SK-N-SH (cell line): ENCODE results near the gene SARS2. TPM values are rescaled to one million over a fixed set of nuclear protein-coding genes. Genes with fewer than 3 reads are reported as not detected.

Experiments used
- CTCF ChIA-PET: fragments of 300-600, 350-600 bp; formaldehyde crosslinking; extraction: SDS; loops from one replicate; lab custom pipeline; 2021; lab: Yijun Ruan, JAX
- POLR2A ChIA-PET: fragments of 350-600 bp; sonication (Branson Sonifier 250); formaldehyde crosslinking; extraction: SDS; loops from one replicate; lab custom pipeline; 2020; ENCODE audit warnings: antibody characterized with exemption, inconsistent platforms; lab: Yijun Ruan, JAX
- DNase-seq: peaks from one replicate; pipeline ENCODE4 v3.0.0; 2012
- H2AFZ ChIP-seq: fragments of 200-600 bp; sonication (generic); 2 replicates; pipeline ENCODE4 v1.8.1; 2016; ENCODE audit warnings: antibody characterized with exemption, mild to moderate bottlenecking, low read depth
- H3F3A ChIP-seq: fragments of 200-600 bp; sonication (generic); replicated peaks from 2 replicates; pipeline ENCODE3; 2016; ENCODE audit warnings: antibody characterized with exemption, mild to moderate bottlenecking; ENCODE audit not compliant: insufficient read depth
- H3K27ac ChIP-seq, 2 experiments: fragments of 200-500 bp in 1 of 2; fragments of 200-600 bp in 1 of 2; sonication (Bioruptor generic) in 1 of 2; sonication (generic), shearing (Covaris generic) in 1 of 2; 2 replicates each; pipeline versions ENCODE4 v1.5.1 to v1.6.1; 2014 to 2016; ENCODE audit warnings: low read depth in 2 of 2, inconsistent platforms in 1 of 2, low read length in 1 of 2, mild to moderate bottlenecking in 1 of 2, mixed read lengths in 1 of 2
- H3K27me3 ChIP-seq: fragments of 200-600 bp; sonication (generic), shearing (Covaris generic); 2 replicates; pipeline ENCODE4 v1.6.1; 2016; ENCODE audit warnings: mixed run types; ENCODE audit not compliant: insufficient read depth
- H3K36me3 ChIP-seq, 2 experiments: fragments of 200-500 bp in 1 of 2; fragments of 200-600 bp in 1 of 2; sonication (Bioruptor generic) in 1 of 2; sonication (generic) in 1 of 2; replicated peaks in 1 of 2; 2 replicates each; pipeline versions ENCODE3 to v1.5.1; 2014 to 2016; ENCODE audit warnings: low read length in 1 of 2, mild to moderate bottlenecking in 1 of 2; ENCODE audit not compliant: insufficient read depth in 2 of 2, control insufficient read depth in 1 of 2
- H3K4me1 ChIP-seq, 2 experiments: fragments of 200-500 bp in 1 of 2; fragments of 200-600 bp in 1 of 2; sonication (Bioruptor generic) in 1 of 2; sonication (generic), shearing (Covaris generic) in 1 of 2; 2 replicates each; pipeline versions ENCODE4 v1.5.1 to v1.6.1; 2014 to 2016; ENCODE audit warnings: low read depth in 1 of 2, low read length in 1 of 2, mixed run types in 1 of 2; ENCODE audit not compliant: insufficient read depth in 2 of 2, control insufficient read depth in 1 of 2
- H3K4me2 ChIP-seq: fragments of 200-600 bp; sonication (generic), shearing (Covaris generic); 2 replicates; pipeline ENCODE4 v1.6.1; 2017; ENCODE audit warnings: mixed run types
- H3K4me3 ChIP-seq, 2 experiments: fragments of 200-500 bp in 1 of 2; fragments of 200-600 bp in 1 of 2; sonication (Bioruptor generic) in 1 of 2; sonication (generic), shearing (Covaris generic) in 1 of 2; 2 replicates each; pipeline versions ENCODE4 v1.5.1 to v1.8.1; 2014 to 2016; ENCODE audit warnings: low read depth in 2 of 2, inconsistent platforms in 1 of 2, low read length in 1 of 2, mild to moderate bottlenecking in 1 of 2, mixed read lengths in 1 of 2, moderate library complexity in 1 of 2
- H3K79me2 ChIP-seq: fragments of 200-600 bp; sonication (generic); 2 replicates; pipeline ENCODE4 v1.8.1; 2017; ENCODE audit warnings: mild to moderate bottlenecking; ENCODE audit not compliant: insufficient read depth
- H3K9ac ChIP-seq: fragments of 200-600 bp; sonication (generic); 2 replicates; pipeline ENCODE4 v1.6.1; 2017; ENCODE audit warnings: mixed run types
- H3K9me2 ChIP-seq: fragments of 200-600 bp; sonication (generic); 2 replicates; pipeline ENCODE4 v1.6.1; 2017; ENCODE audit warnings: mixed run types
- H3K9me3 ChIP-seq: fragments of 200-600 bp; sonication (generic); 2 replicates; pipeline ENCODE4 v1.6.1; 2017; ENCODE audit warnings: mixed run types, mild to moderate bottlenecking, moderate library complexity
- H4K20me1 ChIP-seq: fragments of 200-600 bp; sonication (generic); 2 replicates; pipeline ENCODE4 v1.6.1; 2017; ENCODE audit warnings: mild to moderate bottlenecking, mixed run types; ENCODE audit not compliant: insufficient read depth
- ELF1 ChIP-seq: IDR thresholded peaks from 2 replicates; pipeline ENCODE4 v1.4.0; 2012
- GABPA ChIP-seq: IDR thresholded peaks from 2 replicates; pipeline ENCODE4 v1.4.0; 2012; ENCODE audit warnings: low read depth, mild to moderate bottlenecking
- JUND ChIP-seq: IDR thresholded peaks from 2 replicates; pipeline ENCODE4 v1.4.0; 2012
- MXI1 ChIP-seq: IDR thresholded peaks from 2 replicates; pipeline ENCODE4 v1.6.1; 2012; ENCODE audit warnings: mild to moderate bottlenecking, low read depth, low read length, improper control_type of control experiment
- NFIC ChIP-seq: IDR thresholded peaks from 2 replicates; pipeline ENCODE4 v1.4.0; 2012; ENCODE audit warnings: borderline replicate concordance
- NRF1 ChIP-seq: IDR thresholded peaks from 2 replicates; pipeline ENCODE4 v1.6.1; 2012; ENCODE audit warnings: low read depth, mild to moderate bottlenecking, low read length
- POLR2AphosphoS5 ChIP-seq: IDR thresholded peaks from 2 replicates; pipeline ENCODE4 v1.6.1; 2012; ENCODE audit warnings: low read depth, low read length
- RAD21 ChIP-seq: IDR thresholded peaks from 2 replicates; pipeline ENCODE4 v1.6.1; 2012; ENCODE audit warnings: mild to moderate bottlenecking, low read length
- RCOR1 ChIP-seq: fragments of 150-350 bp; IDR thresholded peaks from 2 replicates; pipeline ENCODE4 v1.6.1; 2017; ENCODE audit warnings: antibody characterized with exemption, low read length
- RFX5 ChIP-seq: IDR thresholded peaks from 2 replicates; pipeline ENCODE4 v1.6.1; 2012; ENCODE audit warnings: mild to moderate bottlenecking, improper control_type of control experiment, low read length
- SMC3 ChIP-seq: IDR thresholded peaks from 2 replicates; pipeline ENCODE4 v1.6.1; 2012; ENCODE audit warnings: low read depth, low read length, improper control_type of control experiment
- TCF12 ChIP-seq: IDR thresholded peaks from 2 replicates; pipeline ENCODE4 v1.4.0; 2012
- YY1 ChIP-seq: IDR thresholded peaks from 2 replicates; pipeline ENCODE4 v1.4.0; 2012; ENCODE audit warnings: low read depth, mild to moderate bottlenecking
- WGBS: methylation state at CpG from one replicate; pipeline ENCODE4 v1.1.6; 2017; ENCODE audit warnings: low lambda C conversion rate; 5-methylcytosine and 5-hydroxymethylcytosine counted together
- polyA plus RNA-seq, 3 experiments: library from polyadenylated mRNA; depleted of rRNA; stranded (reverse); fragments of >200 nt; gene quantifications; 2 replicates each; pipeline ENCODE4 v1.2.3, GENCODE V29; 2012
- TF ChIP-seq, protein P1 (sequence below): IDR thresholded peaks from 2 replicates; pipeline ENCODE4 v1.4.0; 2012; ENCODE audit warnings: low read depth
- TF ChIP-seq, protein P2 (sequence below): fragments of 150-350 bp; IDR thresholded peaks from 2 replicates; pipeline ENCODE4 v1.6.1; 2016; ENCODE audit warnings: mild to moderate bottlenecking, low read depth, low read length
- TF ChIP-seq, protein P3 (sequence below): fragments of 150-350 bp; IDR thresholded peaks from 2 replicates; pipeline ENCODE4 v1.6.1; 2017; ENCODE audit warnings: antibody characterized with exemption, low read length, low read depth, borderline replicate concordance
- TF ChIP-seq, protein P4 (sequence below): IDR thresholded peaks from 2 replicates; pipeline ENCODE4 v1.6.1; 2012; ENCODE audit warnings: mild to moderate bottlenecking, low read depth, low read length, moderate library complexity
- TF ChIP-seq, protein P5 (sequence below): IDR thresholded peaks from 2 replicates; pipeline ENCODE4; 2012

The SARS2 gene
- polyA plus RNA-seq, 1 of the 3 experiments (the other 2 are of a cell fraction), result 36.5 TPM

DNA sequence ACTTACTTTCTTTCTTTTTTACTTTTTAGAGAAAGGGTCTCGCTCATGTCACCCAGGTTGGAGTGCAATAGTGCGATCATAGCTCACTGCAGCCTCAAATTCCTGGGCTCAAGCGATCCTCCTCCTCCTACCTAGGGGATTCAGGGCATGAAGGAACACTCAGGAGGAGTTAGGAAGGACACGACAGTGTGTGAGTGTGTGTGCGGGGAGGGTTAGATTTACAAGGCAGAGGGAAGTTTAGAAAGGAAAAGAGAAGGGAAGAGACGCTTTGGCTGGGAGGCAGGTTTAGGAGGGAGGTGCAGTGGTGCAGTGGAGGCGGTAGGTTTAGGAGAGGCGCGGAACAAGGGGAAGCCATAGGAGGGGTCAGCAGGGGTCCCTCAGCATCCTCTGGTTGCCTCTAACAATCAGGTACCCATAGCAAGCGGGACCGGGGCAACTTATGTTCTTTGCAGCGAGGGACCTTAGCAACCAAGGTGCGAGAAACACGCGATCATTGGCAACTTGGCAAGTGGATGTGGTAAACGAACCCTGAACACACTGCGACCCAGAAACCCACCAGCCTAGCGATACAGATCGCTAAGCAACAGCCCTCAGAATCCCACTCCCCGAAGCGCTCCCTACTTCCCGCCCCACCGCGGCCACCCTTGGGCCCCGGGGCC, 31.6 kb downstream of the SARS2 start (continued):
- TF ChIP-seq NRF1, result no peak
- TF ChIP-seq, protein P1, sequence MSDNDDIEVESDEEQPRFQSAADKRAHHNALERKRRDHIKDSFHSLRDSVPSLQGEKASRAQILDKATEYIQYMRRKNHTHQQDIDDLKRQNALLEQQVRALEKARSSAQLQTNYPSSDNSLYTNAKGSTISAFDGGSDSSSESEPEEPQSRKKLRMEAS, result no peak

DNA sequence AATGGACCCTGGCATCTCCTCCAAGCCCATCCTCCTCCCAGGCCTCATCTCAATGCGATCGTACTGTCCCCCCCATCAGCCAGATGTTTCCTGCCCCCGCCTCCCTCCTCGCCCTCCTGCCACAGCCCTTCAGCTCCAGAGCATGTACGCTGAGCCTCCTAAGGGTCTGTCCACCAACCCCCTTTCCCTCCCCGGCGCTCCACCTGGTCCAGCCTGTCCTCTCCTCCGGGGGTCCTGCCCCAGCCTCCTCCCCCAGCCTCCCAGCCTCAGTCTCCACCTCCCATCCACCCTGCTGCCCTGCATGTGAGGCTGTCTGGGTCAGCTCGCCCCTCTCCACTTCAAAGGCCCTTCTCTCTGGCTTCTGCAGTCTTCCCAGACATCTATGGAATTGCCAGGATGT, 35.6 kb downstream of the SARS2 start:
- Histone ChIP-seq H3K4me2 (no peak overlapping the region), H4K20me1 (no peaks in the 10 kb centered on the region), H2AFZ (no peak overlapping the region), H3K27me3 (no peaks in the 10 kb centered on the region), H3K9me3 (no peaks in the 10 kb centered on the region), H3K36me3 (no peaks in the 10 kb centered on the region), H3K9ac (no peak overlapping the region), H3F3A (no peaks in the 10 kb centered on the region), H3K4me3 (no peak overlapping the region), H3K4me1 (peaks cover 0 to 9% of the 10 kb centered on the region in 2 experiments; a peak in 1 of 4 replicates), H3K79me2 (peaks cover 6% of the 10 kb centered on the region; the same call in 1 of the 2 replicates)
- ChIA-PET CTCF (interaction anchor here (2.0 kb wide), 1 partner anchor 36 kb away, joined by 5 read pairs; the partner anchor contains the start of genes MRPS12 and SARS2), POLR2A (no interaction called here)
- 83% methylated on average over 8 of the region's 9 CpGs for WGBS
- no peak for DNase-seq
- no peak for TF ChIP-seq POLR2AphosphoS5
- TF ChIP-seq MXI1, result no peak
- TF ChIP-seq TCF12, result no peak
- TF ChIP-seq RFX5, result no peak
- TF ChIP-seq, protein P2, sequence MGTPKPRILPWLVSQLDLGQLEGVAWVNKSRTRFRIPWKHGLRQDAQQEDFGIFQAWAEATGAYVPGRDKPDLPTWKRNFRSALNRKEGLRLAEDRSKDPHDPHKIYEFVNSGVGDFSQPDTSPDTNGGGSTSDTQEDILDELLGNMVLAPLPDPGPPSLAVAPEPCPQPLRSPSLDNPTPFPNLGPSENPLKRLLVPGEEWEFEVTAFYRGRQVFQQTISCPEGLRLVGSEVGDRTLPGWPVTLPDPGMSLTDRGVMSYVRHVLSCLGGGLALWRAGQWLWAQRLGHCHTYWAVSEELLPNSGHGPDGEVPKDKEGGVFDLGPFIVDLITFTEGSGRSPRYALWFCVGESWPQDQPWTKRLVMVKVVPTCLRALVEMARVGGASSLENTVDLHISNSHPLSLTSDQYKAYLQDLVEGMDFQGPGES, result no peak
- no peak for TF ChIP-seq NRF1
- TF ChIP-seq RAD21, result no peak
- no peak for TF ChIP-seq NFIC
- TF ChIP-seq JUND, result no peak
- TF ChIP-seq, protein P3, sequence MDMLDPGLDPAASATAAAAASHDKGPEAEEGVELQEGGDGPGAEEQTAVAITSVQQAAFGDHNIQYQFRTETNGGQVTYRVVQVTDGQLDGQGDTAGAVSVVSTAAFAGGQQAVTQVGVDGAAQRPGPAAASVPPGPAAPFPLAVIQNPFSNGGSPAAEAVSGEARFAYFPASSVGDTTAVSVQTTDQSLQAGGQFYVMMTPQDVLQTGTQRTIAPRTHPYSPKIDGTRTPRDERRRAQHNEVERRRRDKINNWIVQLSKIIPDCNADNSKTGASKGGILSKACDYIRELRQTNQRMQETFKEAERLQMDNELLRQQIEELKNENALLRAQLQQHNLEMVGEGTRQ, result no peak
- no peak for TF ChIP-seq RCOR1
- TF ChIP-seq YY1, result no peak
- TF ChIP-seq ELF1, result no peak
- TF ChIP-seq, protein P4, sequence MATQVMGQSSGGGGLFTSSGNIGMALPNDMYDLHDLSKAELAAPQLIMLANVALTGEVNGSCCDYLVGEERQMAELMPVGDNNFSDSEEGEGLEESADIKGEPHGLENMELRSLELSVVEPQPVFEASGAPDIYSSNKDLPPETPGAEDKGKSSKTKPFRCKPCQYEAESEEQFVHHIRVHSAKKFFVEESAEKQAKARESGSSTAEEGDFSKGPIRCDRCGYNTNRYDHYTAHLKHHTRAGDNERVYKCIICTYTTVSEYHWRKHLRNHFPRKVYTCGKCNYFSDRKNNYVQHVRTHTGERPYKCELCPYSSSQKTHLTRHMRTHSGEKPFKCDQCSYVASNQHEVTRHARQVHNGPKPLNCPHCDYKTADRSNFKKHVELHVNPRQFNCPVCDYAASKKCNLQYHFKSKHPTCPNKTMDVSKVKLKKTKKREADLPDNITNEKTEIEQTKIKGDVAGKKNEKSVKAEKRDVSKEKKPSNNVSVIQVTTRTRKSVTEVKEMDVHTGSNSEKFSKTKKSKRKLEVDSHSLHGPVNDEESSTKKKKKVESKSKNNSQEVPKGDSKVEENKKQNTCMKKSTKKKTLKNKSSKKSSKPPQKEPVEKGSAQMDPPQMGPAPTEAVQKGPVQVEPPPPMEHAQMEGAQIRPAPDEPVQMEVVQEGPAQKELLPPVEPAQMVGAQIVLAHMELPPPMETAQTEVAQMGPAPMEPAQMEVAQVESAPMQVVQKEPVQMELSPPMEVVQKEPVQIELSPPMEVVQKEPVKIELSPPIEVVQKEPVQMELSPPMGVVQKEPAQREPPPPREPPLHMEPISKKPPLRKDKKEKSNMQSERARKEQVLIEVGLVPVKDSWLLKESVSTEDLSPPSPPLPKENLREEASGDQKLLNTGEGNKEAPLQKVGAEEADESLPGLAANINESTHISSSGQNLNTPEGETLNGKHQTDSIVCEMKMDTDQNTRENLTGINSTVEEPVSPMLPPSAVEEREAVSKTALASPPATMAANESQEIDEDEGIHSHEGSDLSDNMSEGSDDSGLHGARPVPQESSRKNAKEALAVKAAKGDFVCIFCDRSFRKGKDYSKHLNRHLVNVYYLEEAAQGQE, result no peak
- TF ChIP-seq, protein P5, sequence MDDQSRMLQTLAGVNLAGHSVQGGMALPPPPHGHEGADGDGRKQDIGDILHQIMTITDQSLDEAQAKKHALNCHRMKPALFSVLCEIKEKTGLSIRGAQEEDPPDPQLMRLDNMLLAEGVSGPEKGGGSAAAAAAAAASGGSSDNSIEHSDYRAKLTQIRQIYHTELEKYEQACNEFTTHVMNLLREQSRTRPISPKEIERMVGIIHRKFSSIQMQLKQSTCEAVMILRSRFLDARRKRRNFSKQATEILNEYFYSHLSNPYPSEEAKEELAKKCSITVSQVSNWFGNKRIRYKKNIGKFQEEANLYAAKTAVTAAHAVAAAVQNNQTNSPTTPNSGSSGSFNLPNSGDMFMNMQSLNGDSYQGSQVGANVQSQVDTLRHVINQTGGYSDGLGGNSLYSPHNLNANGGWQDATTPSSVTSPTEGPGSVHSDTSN, result no peak
- no peak for TF ChIP-seq GABPA
- TF ChIP-seq SMC3, result no peak
- TF ChIP-seq, all 33 proteins: peak for 0
- no peak overlapping the region for H3K27ac ChIP-seq
- no peaks in the 10 kb centered on the region for H3K9me2 ChIP-seq
